Caco-2 (cell line): ENCODE measurements around the gene FOXP4. TPM values are rescaled to one million over a fixed set of nuclear protein-coding genes. Genes with fewer than 3 reads are reported as not detected.

Source experiments
- BruUV-seq: library from RNA; stranded (reverse); fragments of 400-500 nt; replicated peaks from 2 replicates; lab custom pipeline; 2021; lab: Mats Ljungman, UMichigan
- CTCF ChIA-PET: fragments of 300-600 bp; sonication (Branson Sonifier 250); formaldehyde crosslinking; loops from one replicate; lab custom pipeline; 2022; ENCODE audit warnings: antibody characterized with exemption; lab: Charles Lee
- POLR2A ChIA-PET: fragments of 300-600 bp; sonication (Branson Sonifier 250); formaldehyde crosslinking; loops from one replicate; lab custom pipeline; 2022; ENCODE audit warnings: antibody characterized with exemption; lab: Charles Lee
- DNase-seq, 2 experiments: peaks; one replicate each; pipeline versions ENCODE4 v3.0.0 to v3.0.0-alpha.2; 2020 to 2022
- H3K27me3 ChIP-seq: replicated peaks from 2 replicates; pipeline ENCODE4 v1.6.0; 2011; ENCODE audit warnings: low read length; ENCODE audit not compliant: control insufficient read depth, insufficient read depth
- H3K36me3 ChIP-seq: 2 replicates; pipeline ENCODE4 v1.5.1; 2011; ENCODE audit warnings: low read length; ENCODE audit not compliant: control insufficient read depth, insufficient read depth
- H3K4me1 ChIP-seq: fragments of 250-450 bp; sonication (Bioruptor Pico); 2 replicates; pipeline ENCODE4 v1.5.1; 2020; ENCODE audit warnings: mild to moderate bottlenecking
- H3K4me3 ChIP-seq: 2 replicates; pipeline ENCODE4 v1.5.1; 2011; ENCODE audit warnings: low read depth, mild to moderate bottlenecking, control low read depth, low read length
- H3K9me3 ChIP-seq: fragments of 250-450 bp; sonication (Bioruptor Pico); 2 replicates; pipeline ENCODE4 v1.5.1; 2020; ENCODE audit warnings: mild to moderate bottlenecking, moderate library complexity
- H3K27ac Mint-ChIP-seq: one replicate; pipeline ENCODE4 v1.8.0; 2022; ENCODE audit warnings: mixed read lengths; ENCODE audit not compliant: unreplicated experiment
- H3K27me3 Mint-ChIP-seq: one replicate; pipeline ENCODE4 v1.8.0; 2022; ENCODE audit warnings: mixed read lengths; ENCODE audit not compliant: insufficient read depth, unreplicated experiment
- H3K36me3 Mint-ChIP-seq: one replicate; pipeline ENCODE4 v1.8.0; 2022; ENCODE audit warnings: mild to moderate bottlenecking, mixed read lengths; ENCODE audit not compliant: insufficient read depth, unreplicated experiment
- H3K4me1 Mint-ChIP-seq: one replicate; pipeline ENCODE4 v1.8.0; 2022; ENCODE audit warnings: low read depth, mixed read lengths; ENCODE audit not compliant: unreplicated experiment
- H3K4me3 Mint-ChIP-seq: one replicate; pipeline ENCODE4 v1.8.0; 2022; ENCODE audit warnings: mild to moderate bottlenecking, moderate library complexity, mixed read lengths; ENCODE audit not compliant: unreplicated experiment
- H3K9me3 Mint-ChIP-seq: one replicate; pipeline ENCODE4 v1.8.0; 2022; ENCODE audit warnings: mixed read lengths; ENCODE audit not compliant: unreplicated experiment
- intact Hi-C: fragments of 100-400 bp; cut with micrococcal nuclease; formaldehyde crosslinking; loops from one replicate; pipeline ENCODE4 v1.10.0; 2022; ENCODE audit not compliant: unreplicated experiment
- total RNA-seq: library from RNA; stranded (reverse); gene quantifications from 2 replicates; pipeline ENCODE4 v1.2.3, GENCODE V29; 2022
- TF ChIP-seq, protein P1 (sequence below), 2 experiments: fragments of 200-600 bp in 1 of 2; IDR thresholded peaks; 1 replicate in 1 of 2; 2 replicates in 1 of 2; pipeline versions ENCODE4 v1.5.1 to v1.8.0; 2011 to 2022; ENCODE audit warnings: antibody characterized with exemption in 1 of 2, control low read depth in 1 of 2, inconsistent platforms in 1 of 2, low read depth in 1 of 2, low read length in 1 of 2, mild to moderate bottlenecking in 1 of 2, moderate library complexity in 1 of 2; ENCODE audit not compliant: insufficient read depth in 1 of 2, severe bottlenecking in 1 of 2, unreplicated experiment in 1 of 2

FOXP4 gene
- total RNA-seq, 1 experiment from 2014 or later: 117 TPM

DNA sequence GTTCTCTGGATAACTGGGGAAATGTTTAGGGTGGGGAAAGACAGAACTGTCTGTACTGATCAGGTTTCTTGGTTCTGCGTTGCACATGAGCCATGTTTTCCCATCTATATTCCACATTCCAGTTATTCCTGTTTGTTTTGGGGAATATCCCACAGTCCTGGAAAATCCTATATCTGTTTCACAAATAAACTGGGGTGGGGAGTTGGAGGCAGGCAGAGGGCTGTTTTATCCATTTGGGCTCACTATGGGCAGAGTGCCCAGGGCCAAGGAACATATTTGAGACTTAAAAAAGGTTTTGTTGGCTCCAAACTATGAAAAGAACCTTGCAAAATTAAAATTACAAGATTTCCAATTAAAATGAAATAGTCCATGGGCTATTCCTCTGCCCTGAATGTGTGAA, 21.5 kb downstream of the FOXP4 start:
- intact Hi-C loops: no loop called here
- H3K9me3 ChIP-seq: no peaks in the 10 kb centered on the region
- no peak for DNase-seq
- TF ChIP-seq, protein P1, sequence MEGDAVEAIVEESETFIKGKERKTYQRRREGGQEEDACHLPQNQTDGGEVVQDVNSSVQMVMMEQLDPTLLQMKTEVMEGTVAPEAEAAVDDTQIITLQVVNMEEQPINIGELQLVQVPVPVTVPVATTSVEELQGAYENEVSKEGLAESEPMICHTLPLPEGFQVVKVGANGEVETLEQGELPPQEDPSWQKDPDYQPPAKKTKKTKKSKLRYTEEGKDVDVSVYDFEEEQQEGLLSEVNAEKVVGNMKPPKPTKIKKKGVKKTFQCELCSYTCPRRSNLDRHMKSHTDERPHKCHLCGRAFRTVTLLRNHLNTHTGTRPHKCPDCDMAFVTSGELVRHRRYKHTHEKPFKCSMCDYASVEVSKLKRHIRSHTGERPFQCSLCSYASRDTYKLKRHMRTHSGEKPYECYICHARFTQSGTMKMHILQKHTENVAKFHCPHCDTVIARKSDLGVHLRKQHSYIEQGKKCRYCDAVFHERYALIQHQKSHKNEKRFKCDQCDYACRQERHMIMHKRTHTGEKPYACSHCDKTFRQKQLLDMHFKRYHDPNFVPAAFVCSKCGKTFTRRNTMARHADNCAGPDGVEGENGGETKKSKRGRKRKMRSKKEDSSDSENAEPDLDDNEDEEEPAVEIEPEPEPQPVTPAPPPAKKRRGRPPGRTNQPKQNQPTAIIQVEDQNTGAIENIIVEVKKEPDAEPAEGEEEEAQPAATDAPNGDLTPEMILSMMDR (IDR thresholded peaks at IDR 0.05; ENCODE audit: insufficient read depth in 1 of 2, low read depth in 1 of 2, low read length in 1 of 2, severe bottlenecking in 1 of 2, unreplicated experiment in 1 of 2): no peak
- Mint-ChIP-seq H3K27ac (no peak overlapping the region), H3K27me3 (no peaks in the 10 kb centered on the region), H3K4me1 (peaks cover 21% of the 10 kb centered on the region), H3K4me3 (no peak overlapping the region), H3K36me3 (peaks cover 93% of the 10 kb centered on the region), H3K9me3 (no peaks in the 10 kb centered on the region)
- ChIA-PET CTCF (no interaction called here), POLR2A (no interaction called here)
- peaks cover 14% of the 10 kb centered on the region; the same call in 1 of the 2 replicates for H3K4me1 ChIP-seq
- no peak overlapping the region for H3K4me3 ChIP-seq
- BruUV-seq: TSS peak; percentile 3
- no peaks in the 10 kb centered on the region for H3K27me3 ChIP-seq
- H3K36me3 ChIP-seq: peaks cover 11% of the 10 kb centered on the region

DNA sequence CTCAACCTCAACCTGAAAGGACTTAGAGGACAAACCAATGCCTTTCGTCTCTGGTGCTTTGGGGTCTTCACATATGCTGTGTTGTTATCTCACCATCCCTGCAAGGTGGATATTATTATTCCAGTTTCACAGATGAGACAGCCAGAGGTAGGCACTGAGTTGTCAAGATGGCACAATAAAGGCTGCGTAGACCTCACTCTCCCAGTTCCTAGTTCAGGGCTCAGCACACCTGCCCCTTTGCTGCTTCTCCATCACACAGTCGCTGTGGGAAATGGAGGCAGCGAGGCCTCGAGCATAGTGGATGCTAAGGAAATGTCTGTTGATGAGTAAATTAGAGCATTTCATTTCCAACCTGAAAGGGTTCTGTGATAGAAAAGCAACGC, 22.0 kb downstream of the FOXP4 start:
- no peak overlapping the region for H3K4me3 Mint-ChIP-seq
- no peaks in the 10 kb centered on the region for H3K9me3 Mint-ChIP-seq
- POLR2A ChIA-PET: no interaction called here

DNA sequence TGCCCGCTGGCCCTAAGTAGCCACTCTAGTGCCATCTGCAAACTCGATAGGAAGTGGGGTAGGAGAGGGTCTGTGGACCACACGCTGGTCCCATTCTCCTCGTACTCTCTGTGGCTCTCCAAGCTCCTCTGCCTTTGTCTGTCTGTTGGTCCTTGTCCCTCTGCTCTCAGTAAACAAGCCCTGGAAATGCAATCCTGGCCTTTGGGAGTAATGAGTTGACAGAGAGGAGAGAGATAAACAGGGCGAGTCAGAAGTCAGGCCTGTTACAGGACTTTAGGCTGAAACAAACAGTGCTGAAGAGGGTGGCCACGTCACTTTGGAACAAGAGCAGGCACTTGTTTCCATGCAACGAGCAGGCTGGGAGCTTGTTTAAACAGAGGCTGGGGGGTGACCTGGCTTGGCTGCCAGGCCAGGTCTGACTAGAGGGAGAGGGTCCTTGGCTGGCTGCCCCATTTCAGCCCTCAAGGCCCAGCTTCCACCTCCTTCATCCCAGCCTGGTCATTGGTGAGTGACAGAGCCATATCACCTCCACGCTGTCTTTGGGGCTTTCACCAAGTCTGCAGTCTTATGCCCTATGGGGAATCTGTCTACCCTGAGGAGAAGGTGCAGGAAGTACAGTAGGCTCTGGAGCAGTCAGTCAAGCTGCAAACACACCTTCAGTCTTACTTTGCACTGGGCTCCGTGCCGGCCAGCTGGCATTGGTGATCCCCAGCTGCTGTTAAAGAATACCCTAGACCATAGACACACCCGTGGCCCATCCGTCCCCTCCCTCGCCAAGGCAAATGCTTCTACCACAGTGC, 22.6 kb downstream of the FOXP4 start:
- BruUV-seq: no TSS peak
- Histone ChIP-seq H3K4me1 (peaks cover 14% of the 10 kb centered on the region; the same call in 1 of the 2 replicates), H3K4me3 (no peak overlapping the region), H3K9me3 (no peaks in the 10 kb centered on the region), H3K36me3 (peaks cover 10% of the 10 kb centered on the region), H3K27me3 (no peaks in the 10 kb centered on the region)
- ChIA-PET CTCF (interaction anchor here (0.9 kb wide), 1 partner anchor 10 kb away, joined by 4 read pairs; no protein-coding TSS in a partner anchor), POLR2A (no interaction called here)
- H3K4me1 Mint-ChIP-seq: peaks cover 21% of the 10 kb centered on the region
- TF ChIP-seq, protein P1 (IDR thresholded peaks at IDR 0.05; ENCODE audit: insufficient read depth in 1 of 2, low read depth in 1 of 2, low read length in 1 of 2, severe bottlenecking in 1 of 2, unreplicated experiment in 1 of 2): no peak
- peaks cover 95% of the 10 kb centered on the region for H3K36me3 Mint-ChIP-seq
- intact Hi-C loops: no loop called here
- H3K9me3 Mint-ChIP-seq: no peaks in the 10 kb centered on the region
- peak overlapping the region; percentile 15 for H3K4me3 Mint-ChIP-seq
- DNase-seq: no peak
- peak overlapping the region; percentile 45 for H3K27ac Mint-ChIP-seq
- no peaks in the 10 kb centered on the region for H3K27me3 Mint-ChIP-seq

More for the DNA sequence above, 22.0 kb downstream of the FOXP4 start:
- Mint-ChIP-seq H3K36me3 (peaks cover 95% of the 10 kb centered on the region), H3K4me1 (peaks cover 21% of the 10 kb centered on the region), H3K27me3 (no peaks in the 10 kb centered on the region), H3K27ac (peak overlapping the region; percentile 45)
- CTCF ChIA-PET: interaction anchor here (0.9 kb wide), 1 partner anchor 10 kb away, joined by 4 read pairs; no protein-coding TSS in a partner anchor
- peaks cover 11% of the 10 kb centered on the region for H3K36me3 ChIP-seq
- no peaks in the 10 kb centered on the region for H3K27me3 ChIP-seq
- no peaks in the 10 kb centered on the region for H3K9me3 ChIP-seq
- DNase-seq: no peak
- peaks cover 14% of the 10 kb centered on the region; the same call in 1 of the 2 replicates for H3K4me1 ChIP-seq
- intact Hi-C loops: no loop called here
- no TSS peak for BruUV-seq
- TF ChIP-seq, protein P1 (IDR thresholded peaks at IDR 0.05; ENCODE audit: insufficient read depth in 1 of 2, low read depth in 1 of 2, low read length in 1 of 2, severe bottlenecking in 1 of 2, unreplicated experiment in 1 of 2): no peak
- H3K4me3 ChIP-seq: no peak overlapping the region
